HG02763 (cell line): ENCODE data around the gene ZNF845.
"Not testable (repeated sequence)": the region's sequence is repeated elsewhere in the genome, so short reads cannot be mapped to it uniquely, and the experiment has no call there.

ENCODE experiments used
- ATAC-seq: cut with Tn5 transposase; IDR thresholded peaks from one replicate; pipeline ENCODE4 v1.9.1; 2021; ENCODE audit warnings: mild to moderate bottlenecking, moderate library complexity; ENCODE audit not compliant: unreplicated experiment

ZNF845 gene

GRCh38 chr19:53374743-53375142, 41.2 kb downstream of the ZNF845 start:
- ATAC-seq, result no peak

- ATAC-seq, result no peak
Observed at GRCh38 chr19:53381376-53381775, 47.8 kb downstream of the ZNF845 start.

- ATAC-seq, result no peak
Observed at GRCh38 chr19:53388168-53388567, 54.6 kb downstream of the ZNF845 start.

- ATAC-seq, result no peak
Observed at GRCh38 chr19:53388904-53389303, 55.4 kb downstream of the ZNF845 start.

- no peak for ATAC-seq
Observed at GRCh38 chr19:53389571-53389970, 56.0 kb downstream of the ZNF845 start.

- no peak for ATAC-seq
Observed at GRCh38 chr19:53389978-53390377, 56.4 kb downstream of the ZNF845 start.

- ATAC-seq, result no peak
Observed at GRCh38 chr19:53394522-53394973, 61.0 kb downstream of the ZNF845 start.

- ATAC-seq, result peak; percentile 78
Observed at GRCh38 chr19:53394974-53395839, 61.7 kb downstream of the ZNF845 start, which contains the start of gene ZNF765. TSS of gene ZNF765 (plus strand) at chr19:53395149. CDS start at chr19:53398016, 2,867 bp downstream.

GRCh38 chr19:53395840-53396524, 62.4 kb downstream of the ZNF845 start:
- not testable (repeated sequence) for ATAC-seq

- no peak for ATAC-seq
Observed at GRCh38 chr19:53396525-53396868, 62.9 kb downstream of the ZNF845 start.

GRCh38 chr19:53397918-53398317, 64.4 kb downstream of the ZNF845 start:
- ATAC-seq, result not testable (repeated sequence)
